ENCODE results near the gene ZRANB3. TPM values are rescaled to one million over a fixed set of nuclear protein-coding genes. Genes with fewer than 3 reads are reported as not detected.

Gene ZRANB3
- total and polyA plus RNA-seq, 10 of the 15 experiments (the other 5 are each of a cell fraction or from before 2014, with no cell fraction given) = 5.6 to 11.4 (median 9.9) TPM

GRCh38 chr2:135203944-135204343 lies 327.1 kb downstream of the ZRANB3 start:
- no TSS peak for BruUV-seq (replicated peaks)
- CTCF ChIA-PET = no interaction called here

GRCh38 chr2:135202751-135203150 lies 328.3 kb downstream of the ZRANB3 start:
- DNase-seq (ENCODE audit: low read depth, low spot score) (no peak), FAIRE-seq (no peak), ATAC-seq (no peak)
- Histone ChIP-seq H3K4me3 (no peak overlapping the region), H3K27ac (ENCODE audit: control insufficient read depth, insufficient read depth) (no peak overlapping the region), H3K36me3 (ENCODE audit: control insufficient read depth in 2 of 2, insufficient read depth in 2 of 2, low read length in 1 of 2) (no peaks in the 10 kb centered on the region), H3K79me2 (ENCODE audit: control insufficient read depth, insufficient read depth, low read length) (no peaks in the 10 kb centered on the region), H4K20me1 (ENCODE audit: control insufficient read depth, insufficient read depth) (no peaks in the 10 kb centered on the region), H3K9me3 (replicated peaks; ENCODE audit: control insufficient read depth, insufficient read depth, low read length) (no peaks in the 10 kb centered on the region), H2AFZ (ENCODE audit: control insufficient read depth, low read depth, low read length) (no peak overlapping the region), H3K4me2 (ENCODE audit: control insufficient read depth, insufficient read depth) (no peak overlapping the region), H3K27me3 (replicated peaks in 1 of 2; ENCODE audit: control insufficient read depth in 2 of 2, insufficient read depth in 2 of 2, low read length in 1 of 2) (no peaks in the 10 kb centered on the region), H3K9ac (ENCODE audit: control insufficient read depth, insufficient read depth, low read length) (no peak overlapping the region), H3K4me1 (ENCODE audit: control insufficient read depth, insufficient read depth, low read length) (no peaks in the 10 kb centered on the region)
- in situ Hi-C loops (cut with MboI) (no loop called here), intact Hi-C loops (cut with micrococcal nuclease; ENCODE audit: unreplicated experiment) (no loop called here)
- SMC1A ChIA-PET (ENCODE audit: uncharacterized antibody, unreplicated experiment) = no interaction called here
- CTCF ChIA-PET = no interaction called here
- BruUV-seq (replicated peaks) = no TSS peak
- POLR2A ChIA-PET = no interaction called here
- RAD21 ChIA-PET (ENCODE audit: unreplicated experiment) = no interaction called here
- TF ChIP-seq ELK1 (IDR thresholded peaks at IDR 0.05; ENCODE audit: low read depth, low read length) = no peak
- TF ChIP-seq SRF (IDR thresholded peaks at IDR 0.05; ENCODE audit: low read depth in 2 of 2, low read length in 2 of 2) = no peak
- no peak for TF ChIP-seq CHD4 (IDR thresholded peaks at IDR 0.05)
- no peak for TF ChIP-seq ATF7 (IDR thresholded peaks at IDR 0.05; ENCODE audit: low read depth)
- TF ChIP-seq MYB (IDR thresholded peaks at IDR 0.05; ENCODE audit: borderline replicate concordance, low read depth, low read length) = no peak
- TF ChIP-seq TCF3 (IDR thresholded peaks at IDR 0.05; ENCODE audit: borderline replicate concordance, insufficient read depth, low read depth, low read length) = no peak
- TF ChIP-seq ZNF384 (IDR thresholded peaks at IDR 0.05; ENCODE audit: borderline replicate concordance, low read depth, low read length) = no peak
- no peak for TF ChIP-seq ZSCAN29 (IDR thresholded peaks at IDR 0.05)
- no peak for TF ChIP-seq POLR2AphosphoS2 (IDR thresholded peaks at IDR 0.05; ENCODE audit: low read depth, low read length)
- TF ChIP-seq YY1 (IDR thresholded peaks at IDR 0.05; ENCODE audit: low read depth, low read length) = no peak
- no peak for TF ChIP-seq BMI1 (IDR thresholded peaks at IDR 0.05; ENCODE audit: borderline replicate concordance)
- no peak for TF ChIP-seq PRDM15 (CRISPR knock-in tag; IDR thresholded peaks at IDR 0.05)

More at GRCh38 chr2:135203944-135204343, 327.1 kb downstream of the ZRANB3 start:
- Histone ChIP-seq H3K4me3 (no peak overlapping the region), H4K20me1 (ENCODE audit: control insufficient read depth, insufficient read depth) (no peaks in the 10 kb centered on the region), H3K9me3 (replicated peaks; ENCODE audit: control insufficient read depth, insufficient read depth, low read length) (no peaks in the 10 kb centered on the region), H3K4me1 (ENCODE audit: control insufficient read depth, insufficient read depth, low read length) (no peaks in the 10 kb centered on the region), H3K27me3 (replicated peaks in 1 of 2; ENCODE audit: control insufficient read depth in 2 of 2, insufficient read depth in 2 of 2, low read length in 1 of 2) (no peaks in the 10 kb centered on the region), H3K36me3 (ENCODE audit: control insufficient read depth in 2 of 2, insufficient read depth in 2 of 2, low read length in 1 of 2) (no peaks in the 10 kb centered on the region; a peak in 1 of 4 replicates), H3K9ac (ENCODE audit: control insufficient read depth, insufficient read depth, low read length) (no peak overlapping the region), H3K4me2 (ENCODE audit: control insufficient read depth, insufficient read depth) (no peak overlapping the region), H3K27ac (ENCODE audit: control insufficient read depth, insufficient read depth) (no peak overlapping the region), H2AFZ (ENCODE audit: control insufficient read depth, low read depth, low read length) (no peak overlapping the region), H3K79me2 (ENCODE audit: control insufficient read depth, insufficient read depth, low read length) (no peaks in the 10 kb centered on the region)
- TF ChIP-seq SP1 (IDR thresholded peaks at IDR 0.05; ENCODE audit: low read depth, low read length) = no peak
- in situ Hi-C loops (cut with MboI) = no loop called here
- DNase-seq (ENCODE audit: low read depth, low spot score) = no peak
- intact Hi-C loops (cut with micrococcal nuclease; ENCODE audit: unreplicated experiment) = no loop called here
- POLR2A ChIA-PET = interaction anchor here (0.6 kb wide), 1 partner anchor 101 kb away, joined by 4 read pairs; no protein-coding TSS in a partner anchor
- no peak for ATAC-seq
- FAIRE-seq = no peak
- 100% methylated on average over 3 of the region's 3 CpGs for WGBS (ENCODE audit: insufficient coverage, insufficient replicate concordance, low lambda C conversion rate, missing lambda C conversion rate)
- RAD21 ChIA-PET (ENCODE audit: unreplicated experiment) = no interaction called here
- SMC1A ChIA-PET (ENCODE audit: uncharacterized antibody, unreplicated experiment) = interaction anchor here (0.8 kb wide), 1 partner anchor 689 kb away, joined by 3 read pairs; no protein-coding TSS in a partner anchor

Data from GM12878 (cell line).